ENCODE data around the gene NTN3.
A peak's percentile ranks its signal among the peaks of the same experiment; 100 is the strongest.
"Not testable (repeated sequence)": the region's sequence is repeated elsewhere in the genome, so short reads cannot be mapped to it uniquely, and the experiment has no call there.

Gene NTN3

DNA sequence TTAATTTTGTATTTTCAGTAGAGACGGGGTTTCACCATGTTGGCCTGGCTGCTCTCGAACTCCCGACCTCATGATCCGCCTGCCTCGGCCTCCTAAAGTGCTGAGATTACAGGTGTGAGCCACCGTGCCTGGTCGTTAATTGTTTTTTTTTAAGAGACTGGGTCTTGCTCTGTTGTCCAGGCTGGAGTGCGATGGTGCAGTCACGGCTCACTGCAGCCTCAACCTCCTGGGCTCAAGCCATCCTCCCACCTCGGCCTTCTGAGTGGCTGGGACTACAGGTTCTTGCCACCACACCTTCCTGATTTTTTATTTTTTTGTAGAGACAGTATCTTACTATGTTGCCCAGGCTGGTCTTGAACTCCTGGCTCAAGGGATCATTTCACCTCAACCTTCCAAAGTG, 8.9 kb downstream of the NTN3 start:
- not testable (repeated sequence) for DNase-seq

DNA sequence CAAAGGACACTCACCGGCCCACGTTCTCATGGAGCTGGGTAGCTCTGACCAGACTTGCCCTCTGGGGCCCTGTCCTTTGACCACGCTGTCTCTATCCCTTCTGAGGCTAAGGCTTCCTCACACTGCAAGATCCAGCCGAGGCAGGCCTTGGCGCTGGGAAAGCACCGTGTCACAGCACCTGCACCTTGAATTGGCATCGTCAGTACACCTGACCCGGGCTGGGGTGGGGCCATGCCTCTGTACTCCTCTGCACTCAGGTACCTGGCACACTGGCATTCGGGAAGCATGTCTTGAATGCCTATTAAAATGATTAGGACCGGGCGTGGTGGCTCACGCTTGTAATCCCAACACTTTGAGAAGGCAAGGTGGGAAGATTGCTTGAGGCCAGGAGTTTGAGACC, 9.9 kb downstream of the NTN3 start:
- DNase-seq: no peak

- no peak for DNase-seq
Observed at GRCh38 chr16:2481676-2482075, 10.6 kb downstream of the NTN3 start.

GRCh38 chr16:2482249-2482648, 11.2 kb downstream of the NTN3 start:
- no peak for DNase-seq

DNA sequence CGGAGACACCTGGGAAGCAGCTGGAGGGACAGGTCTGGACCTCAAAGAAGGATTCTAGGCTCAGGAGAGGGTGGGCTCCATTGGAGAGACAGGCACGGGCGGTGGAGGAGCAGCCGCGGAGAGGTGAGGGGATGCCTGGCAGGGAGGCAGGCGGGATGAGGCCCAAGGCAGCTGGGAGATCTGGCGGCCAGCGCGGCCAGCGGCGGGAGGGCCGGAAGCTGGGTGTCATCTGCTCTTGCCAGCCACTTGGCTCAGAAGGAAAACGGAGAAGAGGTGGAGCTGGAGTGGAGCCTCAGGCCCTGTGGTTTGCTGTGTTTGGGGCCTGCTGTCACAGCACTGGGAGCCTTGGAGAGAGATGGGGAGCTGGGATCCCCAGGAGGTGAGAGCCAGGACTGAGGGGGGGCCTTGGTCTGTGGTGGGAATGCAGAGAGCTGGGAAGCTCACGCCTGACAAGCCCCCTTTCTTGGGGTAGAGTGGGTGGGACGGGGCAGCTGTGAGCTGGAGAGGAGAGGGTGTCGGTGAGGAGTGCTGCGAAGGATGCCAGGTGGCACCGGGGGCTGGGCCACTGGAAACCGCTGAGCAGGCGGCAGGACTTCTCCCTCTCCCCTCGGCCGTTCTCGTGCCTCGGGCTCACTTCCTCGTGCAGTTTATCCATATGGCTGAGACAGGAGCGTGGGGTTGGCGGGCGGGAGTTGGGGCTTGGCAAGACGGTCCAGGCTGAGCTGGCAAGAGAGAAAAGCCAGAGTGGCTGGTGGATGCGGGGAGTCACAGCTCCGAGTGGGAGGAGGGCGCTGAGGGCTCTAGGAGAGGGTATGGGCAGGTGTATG, 11.8 kb downstream of the NTN3 start:
- DNase-seq: no peak

- DNase-seq: no peak
Observed at GRCh38 chr16:2483939-2484897, 13.1 kb downstream of the NTN3 start.

DNA sequence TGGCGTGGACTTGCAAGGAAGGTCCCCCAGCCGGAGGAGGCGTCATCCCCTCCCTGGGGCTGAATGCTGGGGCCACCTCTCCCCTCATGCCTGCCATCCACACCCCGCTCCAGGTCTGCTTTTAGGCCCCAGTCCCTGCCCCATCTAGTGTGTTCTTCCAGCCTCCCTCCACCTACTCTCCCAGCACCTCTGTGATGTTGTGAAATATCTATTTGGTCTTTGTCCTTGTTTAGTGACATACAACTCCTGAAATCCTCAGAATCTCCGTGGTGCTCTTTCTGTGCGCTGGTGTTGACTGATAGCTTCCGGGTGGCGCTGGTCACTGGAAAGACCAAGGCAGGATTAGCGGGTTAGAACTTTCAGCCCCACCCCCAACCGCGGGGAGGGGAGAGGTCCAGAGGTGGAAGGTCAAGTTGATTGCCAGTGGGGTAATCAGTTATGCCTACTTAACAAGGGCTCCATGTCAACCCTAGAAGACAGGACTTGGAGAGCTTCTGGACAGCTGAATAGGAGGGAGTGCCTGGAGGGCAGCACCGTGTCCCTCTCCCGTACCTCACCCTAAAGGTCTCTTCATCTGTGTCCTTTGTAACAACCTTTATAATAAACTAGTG, 13.9 kb downstream of the NTN3 start:
- DNase-seq: no peak

DNA sequence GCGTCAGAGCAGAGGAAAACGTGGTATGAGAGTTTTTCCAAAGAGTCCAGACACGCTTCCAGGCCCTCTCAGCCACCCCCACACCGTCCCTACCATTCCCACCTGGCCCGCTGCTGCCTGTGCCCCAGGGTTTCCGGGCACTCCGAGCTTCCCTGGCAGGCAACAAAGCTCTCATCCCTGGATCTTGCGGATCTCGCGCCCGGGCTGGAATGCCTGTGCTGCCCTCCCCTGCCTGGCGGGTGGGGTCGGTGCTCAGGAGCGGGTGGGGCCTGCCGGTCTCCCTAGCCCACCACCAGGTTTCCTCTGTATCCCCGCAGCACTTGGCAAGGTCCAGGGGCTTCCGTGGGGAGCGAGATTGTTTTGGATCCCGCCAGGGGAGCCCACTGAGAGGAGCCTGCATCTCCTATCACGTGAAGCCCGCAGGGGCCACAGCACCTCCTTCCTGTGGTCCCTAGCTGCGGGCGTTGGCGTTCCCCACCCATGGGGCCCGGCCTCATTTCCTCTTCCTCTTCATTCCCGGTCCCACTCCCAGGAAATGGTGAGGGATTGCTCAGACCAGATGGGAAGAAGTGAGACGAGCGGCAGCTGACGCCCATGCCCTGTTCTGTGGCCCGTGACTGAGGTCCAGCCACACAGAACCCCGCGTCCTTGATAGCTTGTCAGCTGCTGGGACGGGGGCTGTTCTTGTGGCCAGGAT, 14.9 kb downstream of the NTN3 start:
- DNase-seq: no peak

DNA sequence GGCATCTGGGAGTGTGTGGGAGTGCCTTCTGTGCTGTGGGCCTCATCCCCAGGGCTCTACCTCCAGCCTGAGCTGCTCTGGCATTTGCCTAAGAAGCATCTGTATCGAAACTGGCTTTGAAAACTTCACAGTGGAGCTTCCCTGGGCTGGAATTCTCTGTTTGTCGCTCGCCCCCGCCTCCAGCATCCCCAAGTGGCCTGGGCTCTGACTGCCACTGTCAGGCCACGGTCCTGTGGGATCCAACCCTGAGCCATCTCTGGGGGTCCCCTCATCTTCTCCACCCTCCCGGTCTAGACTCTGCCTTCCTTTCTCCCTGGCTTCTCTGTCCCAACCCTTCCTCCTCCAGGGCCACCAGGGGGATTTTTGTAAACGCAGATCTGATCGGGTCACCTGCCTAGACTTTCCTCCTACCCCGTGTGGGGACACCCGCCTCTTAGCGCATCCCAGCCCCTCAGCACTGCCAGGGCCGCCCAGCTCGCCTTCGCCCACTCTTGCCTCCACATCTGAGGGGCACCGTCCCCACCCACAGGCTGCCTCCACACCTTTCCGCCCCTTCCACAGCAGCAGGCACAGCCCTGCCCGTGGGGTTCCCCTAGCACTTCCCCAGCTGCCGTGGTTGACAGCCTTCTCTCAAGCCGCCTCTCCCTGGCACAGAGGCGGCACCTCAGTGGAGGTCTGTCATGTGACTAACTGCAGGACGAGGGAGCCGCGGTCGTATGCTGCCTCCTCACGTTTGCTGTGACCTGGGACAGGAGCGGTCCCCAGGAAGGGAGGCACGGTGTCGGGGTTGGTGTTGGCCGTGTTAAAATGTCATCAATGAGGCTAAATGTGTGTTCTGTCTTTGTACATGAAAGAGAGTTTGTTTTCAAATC, 15.8 kb downstream of the NTN3 start:
- peak; percentile 46 to 87 (median 67) for DNase-seq

DNA sequence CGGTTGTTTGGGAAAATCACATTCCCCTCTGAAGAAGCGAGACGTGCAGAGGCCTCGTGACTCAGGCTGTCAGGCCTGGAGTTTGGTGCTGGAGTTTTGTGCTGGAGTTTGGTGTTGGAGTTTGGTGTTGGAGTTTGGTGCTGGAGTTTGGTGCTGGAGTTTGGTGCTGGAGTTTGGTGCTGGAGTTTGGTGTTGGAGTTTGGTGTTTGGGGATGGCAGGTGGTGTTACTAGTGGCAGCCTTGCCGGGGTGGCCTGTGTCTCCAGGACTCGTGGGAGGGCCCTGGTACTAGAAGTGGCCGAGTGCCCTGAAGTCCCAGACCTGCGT, 16.4 kb downstream of the NTN3 start:
- DNase-seq: no peak

DNA sequence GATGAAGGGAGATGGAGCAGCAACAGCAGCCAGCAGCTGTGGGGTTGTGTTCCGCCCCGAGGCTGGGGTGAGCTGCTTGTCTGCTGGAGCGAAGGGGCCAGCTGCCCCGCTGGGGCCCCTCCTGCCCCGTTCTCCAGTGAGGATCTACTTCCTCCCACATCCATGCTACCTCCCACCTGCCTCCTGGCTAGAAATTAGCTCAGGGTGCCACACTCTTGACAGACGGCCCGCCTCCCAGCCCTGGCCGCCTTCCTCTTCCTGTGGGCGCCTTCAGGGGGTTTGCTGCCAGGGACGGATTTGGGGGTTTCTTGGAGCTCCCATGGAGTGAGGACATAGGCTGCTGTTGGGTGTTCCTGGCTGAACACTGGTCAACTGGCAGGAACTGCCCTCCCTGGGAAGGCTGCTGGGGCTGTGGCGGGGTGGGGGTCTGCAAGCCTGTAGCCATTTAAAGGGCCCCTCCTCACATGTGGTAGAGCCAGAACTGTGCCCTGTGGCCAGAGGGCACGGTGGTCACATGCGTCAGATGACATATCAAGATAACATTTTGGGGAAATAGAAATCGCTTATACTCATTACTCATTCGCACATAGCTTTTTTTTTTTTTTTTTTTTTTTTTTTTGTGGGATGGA, 16.9 kb downstream of the NTN3 start:
- no peak for DNase-seq

DNA sequence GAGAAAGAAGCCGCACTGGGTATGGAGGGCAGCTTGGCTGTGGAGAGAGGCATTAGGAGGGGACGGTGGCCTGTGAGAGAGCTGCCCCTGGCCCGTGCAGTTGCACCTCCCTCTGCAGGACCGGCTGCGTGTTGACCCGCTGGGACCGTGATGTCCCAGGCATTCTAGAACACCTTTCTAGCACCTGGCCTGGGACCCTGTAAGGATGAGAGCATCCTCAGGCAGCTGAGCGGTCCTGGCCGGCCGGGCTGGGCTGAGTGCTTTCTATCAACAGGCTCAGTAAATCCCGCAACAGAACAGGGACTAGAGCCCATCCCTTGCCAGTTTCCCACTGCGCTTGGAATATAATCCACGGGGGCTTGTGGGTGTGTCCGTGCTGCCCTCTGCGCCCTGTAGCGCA, 18.5 kb downstream of the NTN3 start:
- no peak for DNase-seq

- DNase-seq: no peak
Observed at GRCh38 chr16:2490190-2491105, 19.4 kb downstream of the NTN3 start.

- DNase-seq: no peak
Observed at GRCh38 chr16:2492292-2492691, 21.2 kb downstream of the NTN3 start.

GRCh38 chr16:2493605-2494004, 22.5 kb downstream of the NTN3 start:
- no peak for DNase-seq

DNA sequence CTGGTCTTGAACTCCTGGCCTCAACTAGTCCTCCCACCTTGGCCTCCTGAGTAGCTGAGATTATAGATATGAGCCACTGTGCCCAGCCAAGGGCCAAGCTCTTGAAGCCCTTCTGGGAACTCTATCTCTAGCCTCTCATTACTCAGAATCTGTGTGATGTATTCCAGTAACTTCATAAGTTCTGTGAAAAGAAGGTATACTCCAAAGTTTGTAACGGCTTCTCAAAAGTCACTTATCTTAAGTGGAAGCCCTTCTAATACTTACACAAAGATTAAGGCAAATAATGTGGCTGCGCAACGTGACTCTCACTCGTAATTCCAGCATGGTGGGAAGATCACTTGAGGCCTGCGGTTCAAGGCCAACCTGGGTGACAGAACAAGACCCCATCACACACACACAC, 23.5 kb downstream of the NTN3 start:
- DNase-seq: no peak

- DNase-seq: no peak
Observed at GRCh38 chr16:2495041-2495440, 23.9 kb downstream of the NTN3 start.

DNA sequence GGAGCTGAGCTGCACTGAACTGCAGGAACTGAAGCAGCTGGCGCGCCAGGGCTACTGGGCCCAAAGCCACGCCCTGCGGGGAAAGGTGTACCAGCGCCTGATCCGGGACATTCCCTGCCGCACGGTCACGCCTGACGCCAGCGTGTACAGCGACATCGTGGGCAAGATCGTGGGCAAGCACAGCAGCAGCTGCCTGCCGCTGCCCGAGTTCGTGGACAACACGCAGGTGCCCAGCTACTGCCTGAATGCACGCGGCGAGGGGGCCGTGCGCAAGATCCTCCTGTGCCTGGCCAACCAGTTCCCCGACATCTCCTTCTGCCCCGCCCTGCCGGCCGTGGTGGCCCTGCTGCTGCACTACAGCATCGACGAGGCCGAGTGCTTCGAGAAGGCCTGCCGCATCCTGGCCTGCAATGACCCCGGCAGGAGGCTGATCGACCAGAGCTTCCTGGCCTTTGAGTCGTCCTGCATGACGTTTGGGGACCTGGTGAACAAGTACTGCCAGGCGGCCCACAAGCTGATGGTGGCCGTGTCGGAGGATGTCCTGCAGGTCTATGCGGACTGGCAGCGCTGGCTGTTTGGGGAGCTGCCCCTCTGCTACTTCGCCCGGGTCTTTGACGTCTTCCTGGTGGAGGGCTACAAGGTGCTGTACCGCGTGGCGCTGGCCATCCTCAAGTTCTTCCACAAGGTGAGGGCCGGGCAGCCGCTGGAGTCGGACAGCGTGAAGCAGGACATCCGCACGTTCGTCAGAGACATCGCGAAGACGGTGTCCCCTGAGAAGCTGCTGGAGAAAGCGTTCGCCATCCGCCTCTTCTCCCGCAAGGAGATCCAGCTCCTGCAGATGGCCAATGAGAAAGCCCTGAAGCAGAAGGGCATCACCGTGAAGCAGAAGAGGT, 25.4 kb downstream of the NTN3 start:
- DNase-seq: no peak

DNA sequence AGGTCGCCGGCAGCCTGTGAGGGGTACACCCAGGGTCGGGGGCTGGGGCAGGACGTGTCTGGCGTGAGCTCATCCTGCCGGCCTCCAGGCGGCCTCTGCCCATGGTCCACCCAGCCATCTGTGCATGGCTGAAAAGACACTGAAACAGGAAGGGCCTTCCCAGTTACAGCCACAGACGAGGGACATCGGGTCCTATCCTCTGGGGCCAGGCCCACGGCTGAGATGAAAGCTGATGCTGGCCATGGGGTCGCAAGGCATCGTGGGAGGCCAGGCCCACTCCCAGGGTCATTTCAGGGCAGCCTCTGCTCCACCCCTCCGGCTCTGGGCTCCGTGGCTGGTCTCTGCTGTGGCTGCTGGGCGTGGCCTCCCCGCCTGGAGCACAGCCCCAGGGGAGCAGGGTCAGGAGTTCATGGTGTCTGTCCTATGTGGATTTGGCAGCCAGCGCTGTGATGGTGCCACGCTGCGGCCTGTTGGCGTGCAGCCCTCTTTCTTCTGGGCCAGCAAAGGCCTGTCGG, 26.1 kb downstream of the NTN3 start:
- DNase-seq: no peak

Measured in T-helper 2 cell (primary cell).